NCI-H2196 treated with DMSO at 0.1 percent for 48 hours (cell line): ENCODE measurements around the gene UBALD2.
"Not testable (repeated sequence)": the region's sequence is repeated elsewhere in the genome, so short reads cannot be mapped to it uniquely, and the experiment has no call there.

Experiments used
- DNase-seq: peaks from one replicate; lab custom pipeline; 2025; ENCODE audit not compliant: unreplicated experiment; lab: John Stamatoyannopoulos, UW

UBALD2 gene

DNA sequence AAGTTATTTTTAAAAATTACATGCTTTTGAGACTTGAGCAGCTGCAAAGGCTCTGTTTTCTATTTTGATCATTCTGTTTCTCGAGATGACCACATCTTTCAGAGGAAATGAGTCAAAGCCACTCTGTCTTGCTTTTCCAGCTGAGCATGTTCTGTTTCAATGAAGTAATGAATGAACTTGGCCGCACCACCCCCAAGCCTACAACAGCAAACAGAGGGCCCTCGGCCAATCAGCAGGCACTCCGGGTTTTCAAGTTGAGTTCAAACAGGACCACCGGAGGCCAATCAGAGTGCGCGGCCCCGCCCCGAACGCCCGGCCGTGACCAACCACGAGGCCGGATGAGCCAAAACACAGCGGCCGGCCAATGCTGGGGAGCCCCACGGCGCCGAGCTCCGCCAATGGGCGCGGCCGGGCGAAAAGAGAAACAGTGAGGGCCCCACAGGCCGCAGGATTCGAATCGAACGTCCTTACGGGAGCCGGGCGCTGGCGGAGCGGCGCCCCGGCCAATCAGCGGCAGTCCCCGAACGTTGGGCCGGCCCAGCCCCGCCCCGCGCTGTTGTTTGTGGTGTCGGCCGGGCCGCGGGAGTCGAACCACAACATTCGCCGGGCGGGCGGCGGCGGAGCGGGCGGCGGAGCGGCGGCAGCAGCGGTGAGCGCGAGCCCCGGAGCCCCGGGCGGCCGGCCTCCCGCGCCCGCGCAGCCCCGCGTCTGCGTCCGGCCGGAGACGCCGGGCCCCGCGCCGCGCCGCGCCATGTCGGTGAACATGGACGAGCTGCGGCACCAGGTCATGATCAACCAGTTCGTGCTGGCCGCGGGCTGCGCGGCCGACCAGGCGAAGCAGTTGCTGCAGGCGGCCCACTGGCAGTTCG, at the start of gene UBALD2:
Gene UBALD2 (plus strand): TSS at position 594 of the 869 bp plus-strand sequence. CDS start 158 bp downstream, at position 752.
- DNase-seq = peak; percentile 100

- DNase-seq = no peak
Measured at GRCh38 chr17:76217081-76217480, 48.1 kb upstream of the UBALD2 start.

GRCh38 chr17:76219670-76220383, 45.3 kb upstream of the UBALD2 start:
- no peak for DNase-seq

- no peak for DNase-seq
Measured at GRCh38 chr17:76223802-76224201, 41.3 kb upstream of the UBALD2 start.

GRCh38 chr17:76225373-76226086, 39.6 kb upstream of the UBALD2 start:
- not testable (repeated sequence) for DNase-seq

DNA sequence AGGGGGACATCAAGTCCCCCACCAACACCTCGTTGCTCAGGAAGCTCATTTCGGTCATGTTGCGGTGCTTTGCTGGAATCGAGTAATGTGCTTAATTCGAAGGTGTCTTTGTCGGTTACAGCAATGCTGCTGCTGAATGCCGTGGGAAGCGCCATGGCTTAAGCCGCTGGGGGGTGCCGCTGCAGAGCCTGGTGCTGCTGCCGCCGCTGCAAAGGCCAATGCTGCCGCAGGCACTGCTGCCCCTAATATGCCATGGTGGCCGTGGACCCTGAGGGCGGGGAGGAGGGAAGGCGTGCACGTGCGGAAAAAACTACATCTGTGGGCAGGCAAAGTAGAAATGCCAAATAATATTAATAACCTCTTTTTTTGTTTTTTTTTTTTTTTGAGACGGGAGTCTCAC, 38.4 kb upstream of the UBALD2 start:
- DNase-seq = not testable (repeated sequence)

GRCh38 chr17:76232342-76232741, 32.8 kb upstream of the UBALD2 start:
- DNase-seq = no peak

DNA sequence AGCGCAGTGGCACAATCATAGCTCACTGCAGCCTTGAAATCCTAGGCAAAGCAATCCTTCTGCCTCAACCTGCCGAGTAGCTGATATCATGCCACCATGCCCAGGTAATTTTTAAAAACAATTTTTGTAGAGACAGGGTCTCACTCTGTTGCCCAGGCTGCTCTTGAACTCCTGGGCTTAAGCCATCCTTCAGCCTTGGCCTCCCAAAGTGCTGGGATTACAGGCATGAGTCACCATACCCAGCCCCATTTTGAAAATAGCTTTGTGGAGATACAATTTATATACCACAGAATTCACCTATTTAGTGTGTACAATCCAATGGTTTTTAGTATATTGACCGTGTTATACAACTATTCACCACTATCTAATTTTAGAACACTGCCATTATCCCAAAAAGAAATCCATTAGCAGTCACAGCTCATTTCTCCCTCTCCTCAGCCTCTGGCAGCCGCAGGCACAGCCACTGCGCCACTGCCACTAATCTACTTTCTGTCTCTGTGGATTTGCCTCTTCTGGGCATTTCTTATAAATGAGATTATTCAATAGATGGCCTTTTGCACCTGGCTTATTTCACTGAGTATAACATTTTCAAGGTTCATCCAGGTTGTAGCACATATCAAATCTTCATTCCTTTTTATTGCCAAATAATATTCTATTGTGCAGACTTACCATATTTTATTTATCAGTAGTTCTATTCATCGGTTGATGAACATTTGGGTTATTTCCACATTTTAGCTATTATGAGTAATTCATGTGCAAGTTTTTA, 31.4 kb upstream of the UBALD2 start:
- no peak for DNase-seq

- no peak for DNase-seq
Measured at GRCh38 chr17:76234354-76234679, 30.8 kb upstream of the UBALD2 start.

DNA sequence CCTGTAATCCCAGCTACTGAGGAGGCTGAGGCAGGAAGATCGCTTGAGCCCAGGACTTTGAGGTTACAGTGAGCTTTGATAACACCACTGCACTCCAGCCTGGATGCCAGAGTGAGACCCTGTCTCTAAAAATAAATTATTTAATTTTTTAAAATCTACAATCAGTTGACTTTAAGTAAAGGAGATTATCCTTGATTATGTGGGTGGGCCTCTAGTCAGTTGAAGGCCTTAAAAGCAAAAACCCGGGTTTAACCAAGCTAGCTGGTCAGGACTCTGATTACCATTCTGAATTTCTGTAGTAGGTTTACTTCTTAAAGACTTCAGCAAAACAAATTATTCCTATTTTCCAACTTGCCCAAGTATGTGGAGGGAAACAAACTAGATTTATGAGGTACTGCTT, 29.3 kb upstream of the UBALD2 start:
- DNase-seq = no peak

- DNase-seq = no peak
Measured at GRCh38 chr17:76236603-76237002, 28.5 kb upstream of the UBALD2 start.

- no peak for DNase-seq
Measured at GRCh38 chr17:76237859-76238313, 27.3 kb upstream of the UBALD2 start.

DNA sequence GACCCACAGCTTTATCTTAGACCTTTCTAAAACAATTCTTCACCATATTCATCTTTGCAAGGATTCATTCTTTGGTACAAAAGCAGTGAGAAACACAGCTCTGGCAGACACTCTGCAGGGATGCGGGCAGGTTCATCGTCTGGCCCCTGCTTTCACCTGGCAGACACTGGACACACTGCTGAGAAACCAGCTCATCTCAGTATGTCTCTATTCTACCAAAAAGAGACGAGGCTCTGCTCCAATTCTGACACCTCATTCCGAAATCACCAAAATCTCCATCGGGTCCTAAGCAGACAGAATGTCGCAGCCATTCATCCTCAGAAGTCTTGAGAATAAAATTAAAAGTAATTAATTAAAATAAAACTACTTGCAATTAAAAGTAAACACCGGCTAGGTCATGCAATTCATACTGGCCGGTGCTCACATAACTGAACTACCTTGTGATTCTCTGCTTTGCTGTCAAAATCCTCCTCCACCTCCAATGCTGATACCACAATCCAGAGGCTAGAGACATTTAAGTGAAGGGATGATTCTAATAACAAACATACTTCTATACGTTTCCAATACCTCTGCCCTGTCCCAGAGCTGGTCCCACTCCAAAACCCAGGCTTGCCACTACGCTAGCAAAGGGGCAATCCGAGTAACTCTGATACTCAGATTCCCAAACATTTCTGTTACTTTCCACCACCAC, 26.2 kb upstream of the UBALD2 start:
- no peak for DNase-seq

DNA sequence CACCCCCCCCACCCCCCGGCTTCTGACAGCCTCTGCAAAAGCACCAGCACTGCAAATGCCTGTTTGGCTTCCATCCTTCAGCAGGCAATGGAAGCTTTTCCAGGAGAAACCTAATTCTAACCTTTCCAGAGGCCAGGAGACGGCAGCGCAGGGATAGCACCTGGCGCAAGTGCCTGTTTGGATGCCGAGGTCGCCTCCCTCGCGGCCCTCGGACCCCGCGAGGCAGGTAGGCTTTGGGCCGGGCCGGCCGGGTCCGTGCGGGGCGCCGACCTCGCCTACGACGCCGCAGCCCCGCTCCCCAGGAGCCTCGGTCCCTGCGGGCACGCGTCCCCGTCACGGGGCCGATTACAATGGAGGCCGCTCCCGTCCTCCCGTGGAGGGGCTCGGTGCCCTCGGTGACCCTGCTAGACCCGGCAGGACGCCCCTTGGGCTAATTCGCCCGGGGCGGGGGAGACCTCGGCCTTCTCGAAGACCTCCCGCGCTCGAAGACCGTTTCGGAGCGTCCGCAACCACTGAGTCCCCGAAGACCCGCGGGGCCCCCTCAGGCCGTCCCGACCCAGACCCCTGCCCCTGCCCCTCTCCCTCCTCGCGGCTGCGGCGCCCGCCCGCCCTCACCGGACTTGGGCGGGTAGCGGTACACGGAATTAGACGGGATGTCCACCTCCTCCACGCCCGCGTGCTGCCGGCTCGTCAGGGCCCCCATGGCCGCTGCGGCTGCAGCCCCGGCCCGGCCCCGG, 25.4 kb upstream of the UBALD2 start:
- DNase-seq = no peak

- DNase-seq = peak; percentile 64
Measured at GRCh38 chr17:76240461-76241203, 24.5 kb upstream of the UBALD2 start, which contains the start of gene RNF157. Gene RNF157, minus strand, starts transcription at chr17:76240493. Its CDS starts 253 bp downstream, at chr17:76240240.

- DNase-seq = no peak
Measured at GRCh38 chr17:76241204-76241538, 24.0 kb upstream of the UBALD2 start.

GRCh38 chr17:76241691-76242255, 23.4 kb upstream of the UBALD2 start:
- no peak for DNase-seq

- no peak for DNase-seq
Measured at GRCh38 chr17:76243826-76244679, 21.1 kb upstream of the UBALD2 start.
